Measurements from ENCODE around the gene GABRD.

DNA sequence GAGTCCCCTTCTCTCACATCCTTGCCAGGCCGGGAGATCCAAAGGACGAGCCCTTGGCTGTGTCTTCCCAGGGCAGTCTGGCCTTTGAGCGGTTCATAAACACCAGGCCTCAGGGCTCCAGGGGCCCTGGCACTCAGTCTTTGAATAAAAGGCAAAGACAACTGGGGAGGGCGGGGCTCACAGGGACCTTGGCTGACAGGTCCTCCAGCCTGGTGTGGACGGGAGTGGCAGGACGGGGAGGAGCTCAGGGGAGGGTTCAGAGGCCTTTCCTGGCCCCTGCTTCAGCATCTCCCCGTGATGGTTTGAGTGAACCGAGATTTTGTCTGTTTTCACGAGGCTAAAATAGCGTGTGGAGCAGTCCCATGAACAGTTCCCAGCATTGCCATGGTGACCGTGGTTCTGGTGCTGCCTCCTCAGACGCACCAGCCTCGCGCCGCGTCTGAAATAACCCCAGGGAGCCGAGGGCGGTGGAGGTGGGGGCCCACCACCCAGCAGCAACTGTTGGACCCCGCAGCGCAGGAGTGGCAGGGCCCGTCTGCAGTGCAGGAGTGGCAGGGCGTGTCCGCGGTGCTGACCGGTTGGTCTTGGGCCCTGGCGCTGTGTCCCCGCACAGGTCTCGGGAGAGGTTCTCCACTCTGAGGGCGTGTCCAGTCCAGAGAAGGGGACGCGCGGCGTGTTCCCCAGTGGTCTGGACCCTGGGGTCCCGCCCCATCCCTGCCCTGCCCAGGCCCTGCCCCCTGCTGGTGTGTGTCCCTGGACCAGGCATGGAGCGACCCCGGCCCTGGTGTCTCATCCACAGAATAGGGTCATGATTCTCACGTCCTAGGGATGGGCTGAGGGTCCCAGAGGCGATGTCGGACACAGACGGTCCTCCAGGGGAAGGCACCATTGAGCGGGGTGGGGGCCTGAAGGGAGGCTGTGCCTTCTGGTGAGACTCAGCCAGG is 24.0 kb downstream of the GABRD start:
- TF ChIP-seq, protein P1, sequence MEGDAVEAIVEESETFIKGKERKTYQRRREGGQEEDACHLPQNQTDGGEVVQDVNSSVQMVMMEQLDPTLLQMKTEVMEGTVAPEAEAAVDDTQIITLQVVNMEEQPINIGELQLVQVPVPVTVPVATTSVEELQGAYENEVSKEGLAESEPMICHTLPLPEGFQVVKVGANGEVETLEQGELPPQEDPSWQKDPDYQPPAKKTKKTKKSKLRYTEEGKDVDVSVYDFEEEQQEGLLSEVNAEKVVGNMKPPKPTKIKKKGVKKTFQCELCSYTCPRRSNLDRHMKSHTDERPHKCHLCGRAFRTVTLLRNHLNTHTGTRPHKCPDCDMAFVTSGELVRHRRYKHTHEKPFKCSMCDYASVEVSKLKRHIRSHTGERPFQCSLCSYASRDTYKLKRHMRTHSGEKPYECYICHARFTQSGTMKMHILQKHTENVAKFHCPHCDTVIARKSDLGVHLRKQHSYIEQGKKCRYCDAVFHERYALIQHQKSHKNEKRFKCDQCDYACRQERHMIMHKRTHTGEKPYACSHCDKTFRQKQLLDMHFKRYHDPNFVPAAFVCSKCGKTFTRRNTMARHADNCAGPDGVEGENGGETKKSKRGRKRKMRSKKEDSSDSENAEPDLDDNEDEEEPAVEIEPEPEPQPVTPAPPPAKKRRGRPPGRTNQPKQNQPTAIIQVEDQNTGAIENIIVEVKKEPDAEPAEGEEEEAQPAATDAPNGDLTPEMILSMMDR (IDR thresholded peaks at IDR 0.05 in 8 of 11, conservative IDR thresholded peaks at IDR 0.05 in 3 of 11): no peak
- TF ChIP-seq POLR2AphosphoS5 (IDR thresholded peaks at IDR 0.05) (no peak), POLR2A (IDR thresholded peaks at IDR 0.05) (no peak)
